Body of pancreas (tissue), 4 donors: ENCODE results near the gene CLEC4F. TPM values are rescaled to one million over a fixed set of nuclear protein-coding genes. Genes with fewer than 3 reads are reported as not detected.

Source experiments
- ATAC-seq: fragments of 150-250 bp; one replicate; pipeline ENCODE4 v1.9.1; 2016
- DNase-seq, 4 donors: peaks; one replicate each; pipeline ENCODE4 v3.0.0-alpha.2; 2019
- H3K27ac ChIP-seq, 4 donors: fragments of 200-600 bp; sonication (generic); 1 replicate in 3 of 4; 2 replicates in 1 of 4; pipeline versions ENCODE4 v1.5.1 to v1.6.1; 2016 to 2019; ENCODE audit warnings: mild to moderate bottlenecking in 1 of 4, mixed read lengths in 1 of 4, moderate library complexity in 1 of 4
- H3K27me3 ChIP-seq, 2 donors: fragments of 200-600 bp; sonication (generic); one replicate each; pipeline ENCODE4 v1.6.0; 2016; ENCODE audit warnings: mild to moderate bottlenecking in 1 of 2
- H3K36me3 ChIP-seq, 2 donors: fragments of 200-600 bp; sonication (generic); replicated peaks in 1 of 2; 2 replicates each; pipeline ENCODE4 v1.5.1; 2016; ENCODE audit warnings: low read depth in 2 of 2; ENCODE audit not compliant: insufficient read depth in 1 of 2
- H3K4me1 ChIP-seq: fragments of 200-600 bp; sonication (generic); one replicate; pipeline ENCODE4 v1.6.0; 2016
- H3K4me3 ChIP-seq, 2 donors: fragments of 200-600 bp; sonication (generic); 1 replicate in 1 of 2; 2 replicates in 1 of 2; pipeline ENCODE4 v1.5.1; 2016 to 2019
- H3K9me3 ChIP-seq, 3 donors: fragments of 200-600 bp; sonication (generic); 1 replicate in 2 of 3; 2 replicates in 1 of 3; pipeline ENCODE4 v1.5.1; 2016
- CTCF ChIP-seq, 7 experiments: fragments of 450-650 bp in 4 of 7; fragments of 200-600 bp in 3 of 7; sonication (generic) in 3 of 7; IDR thresholded peaks; one replicate each; pipeline ENCODE4 v1.5.1; 2016 to 2019; ENCODE audit warnings: antibody characterized with exemption in 7 of 7
- POLR2A ChIP-seq, 3 donors: fragments of 450-650 bp; IDR thresholded peaks; one replicate each; pipeline ENCODE4 v1.6.1; 2016; ENCODE audit warnings: antibody characterized with exemption in 3 of 3, mild to moderate bottlenecking in 2 of 3
- WGBS, 2 donors: methylation state at CpG; one replicate each; pipeline ENCODE4 v1.1.5; 2017; 5-methylcytosine and 5-hydroxymethylcytosine counted together
- intact Hi-C: fragments of 100-400 bp; cut with DNase I; formaldehyde crosslinking; loops from one replicate; pipeline ENCODE4 v1.15.1; 2023
- total RNA-seq, 2 donors: library from RNA; depleted of rRNA; stranded (reverse); fragments of >200 nt; gene quantifications; one replicate each; pipeline ENCODE4 v1.1.0, GENCODE V29; 2016

Gene CLEC4F
- total RNA-seq, 2 donors from 2014 or later: 3.3 TPM; not detected in 1

GRCh38 chr2:70837980-70838925 is 17.9 kb upstream of the CLEC4F start:
- H3K36me3 ChIP-seq: no peaks in the 10 kb centered on the region
- H3K4me3 ChIP-seq: no peak overlapping the region
- WGBS, 2 donors: 77 to 84% methylated on average over 10 of the region's 10 CpGs
- intact Hi-C loops: no loop called here
- no peaks in the 10 kb centered on the region for H3K27me3 ChIP-seq
- no peaks in the 10 kb centered on the region for H3K4me1 ChIP-seq
- DNase-seq (no peak), ATAC-seq (no peak)
- TF ChIP-seq CTCF (IDR thresholded peaks at IDR 0.05): no peak
- no peak for TF ChIP-seq POLR2A (IDR thresholded peaks at IDR 0.05)
- H3K9me3 ChIP-seq: no peaks in the 10 kb centered on the region
- H3K27ac ChIP-seq: no peak overlapping the region

- DNase-seq: no peak
- Histone ChIP-seq H3K4me3 (no peak within 1 kb of the TSS), H3K27me3 (no peaks in the 10 kb centered on the region), H3K4me1 (no peaks in the 10 kb centered on the region), H3K36me3 (no peaks in the 10 kb centered on the region), H3K9me3 (no peaks in the 10 kb centered on the region), H3K27ac (no peak within 1 kb of the TSS)
- WGBS, 2 donors: 60 to 84% methylated on average over 1 to 4 of the region's 4 CpGs
- TF ChIP-seq POLR2A (IDR thresholded peaks at IDR 0.05): no peak
- TF ChIP-seq CTCF (IDR thresholded peaks at IDR 0.05): no peak
- ATAC-seq: no peak
- intact Hi-C loops: no loop called here
These were observed 15.2 kb upstream of the CLEC4F start, which contains the start of gene CD207 for GRCh38 chr2:70835643-70836042. TSS of gene CD207 (minus strand) at chr2:70835816. CDS start at chr2:70835776, 40 bp downstream.

GRCh38 chr2:70834881-70835280 is 14.5 kb upstream of the CLEC4F start:
- no peak overlapping the region for H3K4me3 ChIP-seq
- no peaks in the 10 kb centered on the region for H3K36me3 ChIP-seq
- WGBS, 2 donors: 64 to 67% methylated on average over 4 of the region's 4 CpGs
- TF ChIP-seq POLR2A (IDR thresholded peaks at IDR 0.05): no peak
- no peak for TF ChIP-seq CTCF (IDR thresholded peaks at IDR 0.05)
- no peak overlapping the region for H3K27ac ChIP-seq
- no peaks in the 10 kb centered on the region for H3K27me3 ChIP-seq
- no peaks in the 10 kb centered on the region for H3K9me3 ChIP-seq
- no peaks in the 10 kb centered on the region for H3K4me1 ChIP-seq
- DNase-seq (no peak), ATAC-seq (no peak)
- intact Hi-C loops: no loop called here

GRCh38 chr2:70834106-70834505 is 13.7 kb upstream of the CLEC4F start:
- Histone ChIP-seq H3K27me3 (no peaks in the 10 kb centered on the region), H3K4me3 (no peak overlapping the region), H3K36me3 (no peaks in the 10 kb centered on the region), H3K4me1 (no peaks in the 10 kb centered on the region), H3K27ac (no peak overlapping the region), H3K9me3 (no peaks in the 10 kb centered on the region)
- ATAC-seq (no peak), DNase-seq (no peak)
- TF ChIP-seq CTCF (IDR thresholded peaks at IDR 0.05) (no peak), POLR2A (IDR thresholded peaks at IDR 0.05) (no peak)
- intact Hi-C loops: no loop called here
- 53 to 70% methylated on average over 2 of the region's 2 CpGs for WGBS, 2 donors
